T follicular helper cell (primary cell): ENCODE measurements around the gene CMA1.

Experiments used
- DNase-seq: peaks from one replicate; pipeline ENCODE4 v3.0.0-alpha.2; 2020; ENCODE audit warnings: low read depth

CMA1 gene

DNA sequence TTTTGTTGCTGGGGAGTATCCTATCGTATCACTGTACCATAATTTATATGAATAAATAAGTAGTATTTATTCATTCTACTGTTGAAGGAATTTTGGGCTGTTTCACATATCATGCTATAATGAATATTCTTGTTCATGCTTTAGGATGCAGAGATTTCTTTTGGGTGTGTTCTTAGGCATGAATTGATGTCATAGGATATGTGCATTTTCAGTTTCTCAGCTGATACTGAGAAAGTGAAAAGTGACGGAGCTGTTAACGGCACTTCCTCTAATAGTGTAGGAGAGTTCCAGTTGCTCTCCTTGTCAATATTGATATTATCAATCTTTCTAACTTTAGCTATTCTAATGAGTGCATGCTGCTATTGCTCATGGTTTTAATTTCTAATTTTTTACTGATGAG, 42.3 kb downstream of the CMA1 start:
- DNase-seq: no peak

DNA sequence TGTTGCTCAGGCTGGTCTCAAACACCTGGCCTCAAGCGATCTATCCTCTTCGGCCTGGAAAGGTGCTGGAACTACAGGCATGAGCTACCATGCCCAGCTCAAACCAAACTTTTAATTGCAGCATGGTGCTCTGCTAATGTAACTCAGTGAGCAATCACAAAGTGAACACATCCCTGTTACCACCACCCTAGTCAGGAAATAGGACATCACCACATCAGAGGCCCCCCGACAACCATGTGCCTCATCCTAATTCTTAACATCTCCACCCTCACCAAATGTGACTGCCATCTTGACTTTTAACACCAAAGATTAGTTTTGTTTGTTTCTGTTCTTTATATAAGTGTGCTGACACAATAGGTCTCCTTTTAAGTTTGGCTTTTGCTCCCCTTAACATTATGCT, 42.7 kb downstream of the CMA1 start:
- no peak for DNase-seq

DNA sequence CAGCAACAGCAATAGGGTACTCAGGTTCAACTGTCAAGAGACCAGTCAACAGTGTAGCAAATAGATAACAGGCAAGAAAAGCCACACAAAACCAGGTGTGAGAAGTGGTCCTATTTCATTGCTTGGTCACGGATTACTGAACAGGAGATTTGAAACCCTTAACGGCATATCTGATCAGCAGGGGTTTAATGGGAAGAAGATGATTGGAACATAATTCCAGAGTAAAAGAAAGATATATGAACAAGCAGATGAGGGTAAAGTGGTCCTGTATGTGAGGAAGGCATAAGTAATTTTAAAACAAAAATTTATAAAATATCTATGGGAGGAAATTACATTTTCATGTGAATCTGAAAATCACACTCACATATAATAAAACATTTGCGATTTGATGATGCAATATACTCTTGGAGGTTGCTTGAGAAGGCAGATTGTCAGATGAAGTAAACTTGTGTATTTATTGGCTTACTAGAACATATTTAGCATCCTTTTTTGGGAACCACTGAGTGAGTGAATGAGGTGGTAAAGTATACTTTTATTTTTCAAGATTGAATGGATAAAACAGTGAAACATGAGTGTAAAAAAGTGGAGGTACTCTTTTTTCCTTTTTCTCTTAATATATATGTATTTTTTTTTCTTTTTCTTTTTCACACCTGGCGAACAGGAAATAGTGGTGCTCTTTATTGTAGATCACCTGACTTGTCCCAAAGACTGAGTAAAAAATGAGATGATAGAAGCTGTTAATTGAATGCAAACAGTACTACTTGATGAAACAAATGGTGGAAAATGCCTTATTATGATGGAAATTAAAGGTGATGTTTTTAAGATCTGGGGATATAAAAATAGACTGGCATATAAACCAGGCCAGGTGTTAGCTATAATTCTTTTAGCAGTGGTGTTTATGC, 43.9 kb downstream of the CMA1 start:
- DNase-seq: no peak

DNA sequence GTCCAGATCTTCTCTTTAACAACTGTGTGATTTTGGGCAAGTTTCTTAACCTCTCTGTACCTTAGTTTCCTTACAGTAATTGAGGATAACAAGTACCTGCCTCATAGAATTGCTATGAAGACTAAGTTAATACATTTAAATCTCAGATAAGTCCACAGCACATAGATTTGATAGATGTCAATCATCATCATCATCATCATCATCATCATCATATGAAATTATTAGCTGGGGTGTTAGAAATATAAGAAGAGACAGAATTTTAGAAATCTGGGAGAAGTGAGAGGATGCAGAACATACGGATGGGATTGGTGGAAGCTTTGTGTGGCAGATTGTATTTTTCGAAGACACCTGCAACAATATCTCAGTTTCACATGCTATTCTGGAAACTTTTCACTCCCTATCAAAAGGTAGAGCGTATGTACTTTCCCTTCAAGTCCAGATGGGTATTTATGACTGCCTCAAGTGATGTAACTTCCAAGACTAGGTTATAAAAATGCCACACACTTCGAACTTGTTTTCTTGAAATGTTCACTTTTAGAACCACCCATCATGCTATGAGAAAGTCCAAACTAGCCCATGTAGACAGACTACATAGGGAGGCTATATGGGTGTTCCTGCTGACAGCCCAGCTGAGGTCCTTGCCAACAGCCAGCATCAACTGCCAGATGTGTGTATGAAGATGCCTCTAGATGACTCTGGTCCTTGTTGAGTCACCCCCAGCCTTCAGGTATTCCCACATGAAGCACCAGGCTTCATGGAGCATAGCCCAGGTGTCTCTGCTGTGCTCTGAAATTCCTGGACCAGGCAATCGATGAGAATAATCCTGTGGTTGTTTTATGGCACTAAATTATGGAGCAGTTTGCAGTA, 44.8 kb downstream of the CMA1 start:
- DNase-seq: no peak

DNA sequence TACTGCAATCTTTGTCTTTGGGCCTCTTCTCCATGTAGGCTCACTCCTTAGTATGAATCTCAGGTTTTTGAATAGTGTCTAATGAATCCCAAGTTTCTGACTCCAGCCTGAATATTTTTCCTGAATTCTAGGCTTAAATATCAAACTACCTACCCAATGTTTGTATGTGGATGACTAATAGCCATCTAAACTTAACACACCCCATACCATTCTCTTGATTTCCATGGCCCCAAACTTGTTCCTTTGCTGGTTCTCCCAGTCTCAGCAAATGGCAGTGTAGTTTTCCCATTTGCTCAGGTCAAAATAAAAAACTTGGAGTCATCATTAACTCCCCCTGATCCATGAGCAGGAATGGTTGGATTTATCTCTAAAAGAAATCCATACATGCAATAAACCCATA, 46.7 kb downstream of the CMA1 start:
- no peak for DNase-seq

DNA sequence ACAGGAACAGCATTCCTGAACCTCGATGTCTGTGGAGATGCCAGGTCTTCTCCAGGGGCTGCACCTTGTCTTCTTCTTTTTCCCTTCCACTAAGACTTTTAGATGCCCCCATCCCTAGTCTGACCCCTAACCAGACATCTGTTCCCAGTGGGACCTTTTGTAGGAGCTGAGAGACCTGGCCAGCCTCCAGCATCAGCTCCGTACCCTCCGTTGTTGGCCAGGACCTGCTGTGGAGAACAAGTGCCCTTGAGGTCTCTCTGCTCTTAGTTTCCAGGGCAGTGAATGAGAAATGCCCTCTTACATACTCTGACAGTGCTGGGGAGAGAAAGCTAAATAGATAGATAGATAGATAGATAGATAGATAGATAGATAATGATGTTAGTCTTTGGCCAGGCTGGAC, 48.7 kb downstream of the CMA1 start:
- DNase-seq: no peak

DNA sequence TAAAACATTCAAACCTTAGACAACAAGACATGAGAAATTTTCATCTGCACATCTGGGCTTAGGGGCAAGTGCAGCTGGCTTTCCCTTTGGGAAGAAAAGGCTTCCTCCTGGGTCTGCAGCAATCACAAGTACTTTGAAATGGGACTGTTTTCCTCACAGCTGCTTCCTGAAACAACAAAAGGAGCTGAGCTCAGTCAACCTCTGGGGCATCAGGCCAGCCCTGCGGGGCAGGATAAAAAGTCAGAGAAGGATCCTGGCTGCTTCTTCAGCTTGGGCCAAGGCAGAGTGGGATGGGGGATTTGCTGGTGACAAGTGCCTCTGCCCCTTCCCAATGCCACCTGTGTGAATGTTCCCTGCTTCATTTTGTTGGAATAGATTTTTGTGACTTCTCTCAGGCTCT, 49.3 kb downstream of the CMA1 start:
- no peak for DNase-seq

DNA sequence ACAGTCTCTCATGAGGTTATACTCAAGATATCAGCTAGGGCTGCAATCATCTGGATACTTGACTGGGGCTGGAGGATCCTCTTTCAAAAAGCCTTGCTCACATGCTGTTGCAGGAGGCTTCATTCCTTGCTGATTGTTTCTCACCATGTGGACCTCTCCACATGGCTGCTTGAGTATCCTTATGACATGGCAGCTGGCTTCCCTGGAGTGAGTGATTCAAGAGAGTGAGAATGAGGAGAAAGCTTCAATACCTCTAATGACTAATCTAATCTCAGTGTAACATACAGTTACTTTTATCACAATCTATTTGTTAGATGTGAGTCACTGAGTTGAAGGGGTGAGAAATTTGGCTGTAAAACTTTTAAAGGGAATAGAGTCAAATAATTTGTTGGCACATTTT, 51.1 kb downstream of the CMA1 start:
- DNase-seq: no peak
